Neural cell (in vitro differentiated cells): ENCODE results near the gene INPP4B. TPM values are rescaled to one million over a fixed set of nuclear protein-coding genes. Genes with fewer than 3 reads are reported as not detected.

Experiments used
- H2AFZ ChIP-seq: fragments of 200-600, 300-800 bp; sonication (generic), shearing (Covaris generic); 2 replicates; pipeline ENCODE4 v1.6.0; 2014; ENCODE audit warnings: low read depth, mild to moderate bottlenecking, antibody characterized with exemption, low read length, moderate library complexity
- H3F3A ChIP-seq: fragments of 200-600 bp; shearing (Covaris generic); 2 replicates; pipeline ENCODE4 v1.6.1; 2016; ENCODE audit warnings: mild to moderate bottlenecking, moderate library complexity, mixed read lengths, antibody characterized with exemption, low read length; ENCODE audit not compliant: insufficient read depth, poor library complexity, severe bottlenecking
- H3K27ac ChIP-seq: fragments of 200-600, 300-800 bp; sonication (generic), shearing (Covaris generic); 2 replicates; pipeline ENCODE4 v1.5.1; 2014; ENCODE audit warnings: mild to moderate bottlenecking, low read length, moderate library complexity
- H3K27me3 ChIP-seq: fragments of 300-800, 200-600 bp; sonication (generic), shearing (Covaris generic); 2 replicates; pipeline ENCODE4 v1.6.0; 2014; ENCODE audit warnings: mild to moderate bottlenecking, low read depth, low read length, moderate library complexity; ENCODE audit not compliant: insufficient read depth
- H3K36me3 ChIP-seq: fragments of 300-800, 200-600 bp; sonication (generic), shearing (Covaris generic); 2 replicates; pipeline ENCODE4 v1.5.1; 2014; ENCODE audit warnings: mild to moderate bottlenecking, antibody characterized with exemption, low read length, moderate library complexity; ENCODE audit not compliant: insufficient read depth
- H3K4me2 ChIP-seq: fragments of 300-800, 200-600 bp; sonication (generic), shearing (Covaris generic); 2 replicates; pipeline ENCODE4 v1.6.0; 2014; ENCODE audit warnings: mild to moderate bottlenecking, low read length
- H3K4me3 ChIP-seq: fragments of 300-800, 200-600 bp; sonication (generic), shearing (Covaris generic); 2 replicates; pipeline ENCODE4 v1.5.1; 2014; ENCODE audit warnings: mild to moderate bottlenecking, low read length, moderate library complexity
- H3K79me2 ChIP-seq: fragments of 200-600 bp; shearing (Covaris generic); replicated peaks from 2 replicates; pipeline ENCODE4 v1.6.0; 2014; ENCODE audit warnings: mild to moderate bottlenecking, low read length, moderate library complexity; ENCODE audit not compliant: insufficient read depth
- H3K9ac ChIP-seq: fragments of 300-800, 200-600 bp; sonication (generic), shearing (Covaris generic); 2 replicates; pipeline ENCODE4 v1.6.1; 2016; ENCODE audit warnings: mild to moderate bottlenecking, low read length, mixed read lengths
- H3K9me2 ChIP-seq: fragments of 200-600 bp; shearing (Covaris generic); 2 replicates; pipeline ENCODE4 v1.6.1; 2016; ENCODE audit warnings: mild to moderate bottlenecking, low read length, mixed read lengths; ENCODE audit not compliant: insufficient read depth
- H3K9me3 ChIP-seq: fragments of 200-600, 300-800 bp; sonication (generic), shearing (Covaris generic); 2 replicates; pipeline ENCODE4 v1.6.1; 2016; ENCODE audit warnings: mild to moderate bottlenecking, mixed run types, low read length, moderate library complexity, mixed read lengths
- H4K20me1 ChIP-seq: fragments of 200-600 bp; shearing (Covaris generic); 2 replicates; pipeline ENCODE4 v1.6.1; 2016; ENCODE audit warnings: mild to moderate bottlenecking, mixed run types; ENCODE audit not compliant: insufficient read depth
- CTCF ChIP-seq: fragments of 450-650 bp; IDR thresholded peaks from 2 replicates; pipeline ENCODE4 v1.5.1; 2014; ENCODE audit warnings: antibody characterized with exemption, mild to moderate bottlenecking, moderate library complexity; ENCODE audit not compliant: poor library complexity, severe bottlenecking
- EP300 ChIP-seq: fragments of 450-650 bp; conservative IDR thresholded peaks from 2 replicates; pipeline ENCODE4 v1.6.1; 2014; ENCODE audit warnings: antibody characterized with exemption, mild to moderate bottlenecking, moderate library complexity; ENCODE audit not compliant: poor library complexity, severe bottlenecking
- EZH2 ChIP-seq: fragments of 200-600, 300-800 bp; shearing (Covaris generic), sonication (generic); IDR thresholded peaks from 2 replicates; pipeline ENCODE4 v1.6.1; 2014; ENCODE audit warnings: antibody characterized with exemption, low read length, borderline replicate concordance, mild to moderate bottlenecking; ENCODE audit not compliant: insufficient read depth, poor library complexity, severe bottlenecking
- MXI1 ChIP-seq: fragments of 450-650 bp; conservative IDR thresholded peaks from 2 replicates; pipeline ENCODE4 v1.6.1; 2014; ENCODE audit warnings: antibody characterized with exemption, mild to moderate bottlenecking; ENCODE audit not compliant: poor library complexity, severe bottlenecking
- POLR2AphosphoS5 ChIP-seq: IDR thresholded peaks from 2 replicates; pipeline ENCODE4 v1.6.1; 2012
- RAD21 ChIP-seq: fragments of 450-650 bp; conservative IDR thresholded peaks from 2 replicates; pipeline ENCODE4 v1.6.1; 2014; ENCODE audit warnings: antibody characterized with exemption, mild to moderate bottlenecking, moderate library complexity
- REST ChIP-seq: IDR thresholded peaks from 2 replicates; pipeline ENCODE4 v1.6.1; 2012; ENCODE audit warnings: borderline replicate concordance
- SMC3 ChIP-seq: fragments of 450-650 bp; conservative IDR thresholded peaks from 2 replicates; pipeline ENCODE4 v1.6.1; 2014; ENCODE audit warnings: antibody characterized with exemption, mild to moderate bottlenecking, moderate library complexity; ENCODE audit not compliant: poor library complexity
- TAF1 ChIP-seq: IDR thresholded peaks from 2 replicates; pipeline ENCODE4 v1.6.1; 2012; ENCODE audit warnings: low read depth
- polyA plus RNA-seq: library from polyadenylated mRNA; depleted of rRNA; stranded (reverse); fragments of >200 nt; gene quantifications from 2 replicates; pipeline ENCODE4 v1.2.3, GENCODE V29; 2014

Gene INPP4B
- polyA plus RNA-seq, 1 donor from 2014 or later = 0.30 TPM

- H3K27ac ChIP-seq = no peak overlapping the region
Observed at GRCh38 chr4:142690406-142691163, 155.5 kb downstream of the INPP4B start.

More at GRCh38 chr4:142690406-142691163, 155.5 kb downstream of the INPP4B start:
- H3K9ac ChIP-seq = no peak overlapping the region
- H3K4me3 ChIP-seq = no peak overlapping the region
- TF ChIP-seq MXI1 = no peak
- TF ChIP-seq EP300 = no peak
- no peak for TF ChIP-seq REST
- TF ChIP-seq CTCF = no peak
- TF ChIP-seq POLR2AphosphoS5 = no peak
- no peak for TF ChIP-seq SMC3
- TF ChIP-seq EZH2 = no peak
- TF ChIP-seq RAD21 = no peak
- no peak for TF ChIP-seq TAF1
- no peaks in the 10 kb centered on the region for H3K9me3 ChIP-seq
- H3F3A ChIP-seq = no peaks in the 10 kb centered on the region
- H3K36me3 ChIP-seq = no peaks in the 10 kb centered on the region
- no peak overlapping the region for H3K4me2 ChIP-seq
- no peaks in the 10 kb centered on the region for H3K9me2 ChIP-seq
- H4K20me1 ChIP-seq = no peaks in the 10 kb centered on the region
- no peaks in the 10 kb centered on the region for H3K27me3 ChIP-seq
- H2AFZ ChIP-seq = no peak overlapping the region
- H3K79me2 ChIP-seq = no peaks in the 10 kb centered on the region
